SK-N-MC (cell line): ENCODE results near the gene NDUFAB1.

Experiments used
- EZH2 ChIP-seq: fragments of 200-600 bp; sonication (generic); IDR thresholded peaks from one replicate; pipeline ENCODE4 v1.6.1; 2017; ENCODE audit warnings: antibody characterized with exemption
- FOXP2 ChIP-seq: optimal IDR thresholded peaks from 2 replicates; pipeline ENCODE3; 2011; ENCODE audit warnings: mild to moderate bottlenecking, moderate library complexity; ENCODE audit not compliant: insufficient read depth; ENCODE audit errors: extremely low read length, control extremely low read depth
- POLR2AphosphoS5 ChIP-seq: IDR thresholded peaks from 2 replicates; pipeline ENCODE4 v1.6.1; 2012; ENCODE audit warnings: mild to moderate bottlenecking, low read depth, low read length, borderline replicate concordance

DNA sequence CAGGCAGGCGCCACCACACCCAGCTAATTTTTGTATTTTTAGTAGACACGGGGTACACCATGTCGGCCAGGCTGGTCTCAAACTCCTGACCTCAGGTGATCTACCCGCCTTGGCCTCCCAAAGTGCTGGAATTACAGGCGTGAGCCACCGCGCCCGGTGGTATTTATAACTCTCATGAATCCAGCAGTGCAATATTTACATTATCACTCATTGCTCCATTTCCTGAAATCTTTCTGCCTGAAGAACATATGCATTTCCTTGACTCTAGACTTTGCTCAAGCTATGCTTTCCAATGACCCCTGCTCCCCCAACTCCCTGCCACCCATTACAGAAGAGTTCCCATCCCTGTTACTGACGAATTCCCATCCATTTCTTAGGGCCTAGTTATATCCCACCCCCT, 19.7 kb upstream of the NDUFAB1 start:
- TF ChIP-seq EZH2 (no peak), POLR2AphosphoS5 (no peak), FOXP2 (no peak)
